ENCODE data around the gene QARS1. TPM values are rescaled to one million over a fixed set of nuclear protein-coding genes. Genes with fewer than 3 reads are reported as not detected.
A peak's percentile ranks its signal among the peaks of the same experiment; 100 is the strongest.

QARS1 gene
- total and polyA plus RNA-seq, 2 of the 8 experiments (the other 6 are each of a cell fraction or from before 2014, with no cell fraction given), result 353 to 581 TPM

GRCh38 chr3:49104427-49105291 lies at the start of gene QARS1 (continued):
- TF ChIP-seq SP4 (IDR thresholded peaks at IDR 0.05; ENCODE audit: low read length) (peak; percentile 52; the same call in 1 of the 2 replicates), KDM5A (IDR thresholded peaks at IDR 0.05; ENCODE audit: low read length) (peak; percentile 77; the same call in 1 of the 2 replicates), RAD21 (IDR thresholded peaks at IDR 0.05 in 1 of 2, conservative IDR thresholded peaks at IDR 0.05 in 1 of 2; ENCODE audit: low read depth in 2 of 2, low read length in 2 of 2) (no peak), NRF1 (IDR thresholded peaks at IDR 0.05; ENCODE audit: low read depth, low read length) (no peak), TBP (IDR thresholded peaks at IDR 0.05; ENCODE audit: low read depth, low read length) (peak; percentile 93), GABPA (IDR thresholded peaks at IDR 0.05; ENCODE audit: borderline replicate concordance, insufficient read depth, low read length) (no peak; the same call in 1 of the 2 replicates), SIN3A (conservative IDR thresholded peaks at IDR 0.05 in 1 of 2, IDR thresholded peaks at IDR 0.05 in 1 of 2; ENCODE audit: low read depth in 1 of 2, low read length in 2 of 2) (peak; percentile 76 to 94; a peak in 3 of 4 replicates), MAX (IDR thresholded peaks at IDR 0.05) (peak; percentile 72), TAF1 (IDR thresholded peaks at IDR 0.05; ENCODE audit: low read depth, low read length) (peak; percentile 94), SAP30 (IDR thresholded peaks at IDR 0.05; ENCODE audit: insufficient read depth, insufficient replicate concordance, low read length) (peak; percentile 95), CHD2 (IDR thresholded peaks at IDR 0.05; ENCODE audit: low read length) (peak; percentile 50; the same call in 1 of the 2 replicates), POLR2AphosphoS5 (IDR thresholded peaks at IDR 0.05; ENCODE audit: low read depth, low read length) (peak; percentile 52), GTF2F1 (IDR thresholded peaks at IDR 0.05; ENCODE audit: borderline replicate concordance, low read depth, low read length) (no peak), KDM4A (IDR thresholded peaks at IDR 0.05; ENCODE audit: low read depth, low read length, severe bottlenecking) (peak; percentile 30), ASH2L (IDR thresholded peaks at IDR 0.05; ENCODE audit: low read length) (peak; percentile 36), YY1 (IDR thresholded peaks at IDR 0.05; ENCODE audit: low read depth, low read length) (peak; percentile 92), E2F6 (IDR thresholded peaks at IDR 0.05) (peak; percentile 55; the same call in 1 of the 2 replicates), RNF2 (IDR thresholded peaks at IDR 0.05; ENCODE audit: borderline replicate concordance, low read depth, low read length, missing control alignments, poor library complexity, severe bottlenecking) (no peak), SP1 (IDR thresholded peaks at IDR 0.05; ENCODE audit: low read depth, low read length) (peak; percentile 74; the same call in 1 of the 2 replicates), TEAD4 (IDR thresholded peaks at IDR 0.05; ENCODE audit: low read depth, low read length) (0 out of 2 replicates have a peak, but pooled peaks have one; percentile 16)

All from H1 (cell line).